Loucy (cell line): ENCODE results near the gene ATP8A2.

Experiments
- H2AFZ ChIP-seq: fragments of 200-600 bp; sonication (generic); 2 replicates; pipeline ENCODE4 v1.6.0; 2016; ENCODE audit warnings: antibody characterized with exemption, mild to moderate bottlenecking, low read length, moderate library complexity
- H3F3A ChIP-seq: fragments of 200-600 bp; 2 replicates; pipeline ENCODE4 v1.6.0; 2016; ENCODE audit warnings: antibody characterized with exemption, low read depth, mild to moderate bottlenecking
- H3K27me3 ChIP-seq: fragments of 200-600 bp; sonication (generic); 2 replicates; pipeline ENCODE4 v1.6.1; 2014; ENCODE audit warnings: low read length, mild to moderate bottlenecking; ENCODE audit not compliant: insufficient read depth, poor library complexity, severe bottlenecking
- H3K36me3 ChIP-seq: fragments of 200-600 bp; sonication (generic); 2 replicates; pipeline ENCODE4 v1.6.1; 2016; ENCODE audit warnings: low read length; ENCODE audit not compliant: insufficient read depth
- H3K4me1 ChIP-seq: fragments of 200-600 bp; sonication (generic); 2 replicates; pipeline ENCODE4 v1.5.1; 2014; ENCODE audit warnings: low read length, mild to moderate bottlenecking; ENCODE audit not compliant: insufficient read depth, poor library complexity, severe bottlenecking
- H3K4me2 ChIP-seq: fragments of 200-600 bp; sonication (generic); 2 replicates; pipeline ENCODE4 v1.6.0; 2014; ENCODE audit warnings: antibody characterized with exemption, low read length, low read depth, mild to moderate bottlenecking; ENCODE audit not compliant: poor library complexity, severe bottlenecking
- H3K4me3 ChIP-seq: fragments of 200-600 bp; sonication (generic); 2 replicates; pipeline ENCODE4 v1.5.1; 2014; ENCODE audit warnings: low read length, mild to moderate bottlenecking, mixed read lengths; ENCODE audit not compliant: poor library complexity, severe bottlenecking
- H3K79me2 ChIP-seq: fragments of 200-600 bp; sonication (generic); 2 replicates; pipeline ENCODE4 v1.6.1; 2014; ENCODE audit warnings: low read length; ENCODE audit not compliant: insufficient read depth
- H3K9ac ChIP-seq: fragments of 200-600 bp; sonication (generic); 2 replicates; pipeline ENCODE4 v1.6.0; 2014; ENCODE audit warnings: mild to moderate bottlenecking, low read depth, low read length, moderate library complexity; ENCODE audit not compliant: poor library complexity, severe bottlenecking
- H3K9me2 ChIP-seq: fragments of 200-600 bp; sonication (generic); replicated peaks from 2 replicates; pipeline ENCODE4 v1.6.1; 2016; ENCODE audit warnings: low read depth, low read length, mixed read lengths
- H3K9me3 ChIP-seq: fragments of 200-600 bp; sonication (generic); 2 replicates; pipeline ENCODE4 v1.6.1; 2014; ENCODE audit warnings: mild to moderate bottlenecking, antibody characterized with exemption, low read length, low read depth; ENCODE audit not compliant: insufficient read depth
- H4K20me1 ChIP-seq: fragments of 200-600 bp; sonication (generic); 2 replicates; pipeline ENCODE4 v1.6.0; 2014; ENCODE audit warnings: antibody characterized with exemption, low read length, mild to moderate bottlenecking; ENCODE audit not compliant: insufficient read depth, poor library complexity, severe bottlenecking
- CTCF ChIP-seq: fragments of 200-600 bp; sonication (generic); conservative IDR thresholded peaks from 2 replicates; pipeline ENCODE4 v1.5.1; 2014; ENCODE audit warnings: mild to moderate bottlenecking, antibody characterized with exemption, low read length
- EZH2phosphoT487 ChIP-seq: fragments of 200-600 bp; IDR thresholded peaks from 2 replicates; pipeline ENCODE4 v1.6.1; 2018; ENCODE audit warnings: antibody characterized with exemption, mild to moderate bottlenecking, moderate library complexity, borderline replicate concordance

ATP8A2 gene

GRCh38 chr13:25701304-25701703, 329.5 kb downstream of the ATP8A2 start:
- H2AFZ ChIP-seq: no peak overlapping the region
- TF ChIP-seq EZH2phosphoT487: no peak
- no peak for TF ChIP-seq CTCF
- no peaks in the 10 kb centered on the region for H3K9me3 ChIP-seq
- no peaks in the 10 kb centered on the region for H3K27me3 ChIP-seq
- no peaks in the 10 kb centered on the region for H4K20me1 ChIP-seq
- no peaks in the 10 kb centered on the region for H3K36me3 ChIP-seq
- no peak overlapping the region for H3K4me3 ChIP-seq
- H3K4me1 ChIP-seq: peaks cover 13% of the 10 kb centered on the region
- no peaks in the 10 kb centered on the region for H3K9me2 ChIP-seq
- no peaks in the 10 kb centered on the region for H3F3A ChIP-seq
- no peak overlapping the region for H3K4me2 ChIP-seq
- no peaks in the 10 kb centered on the region for H3K79me2 ChIP-seq
- H3K9ac ChIP-seq: no peak overlapping the region

DNA sequence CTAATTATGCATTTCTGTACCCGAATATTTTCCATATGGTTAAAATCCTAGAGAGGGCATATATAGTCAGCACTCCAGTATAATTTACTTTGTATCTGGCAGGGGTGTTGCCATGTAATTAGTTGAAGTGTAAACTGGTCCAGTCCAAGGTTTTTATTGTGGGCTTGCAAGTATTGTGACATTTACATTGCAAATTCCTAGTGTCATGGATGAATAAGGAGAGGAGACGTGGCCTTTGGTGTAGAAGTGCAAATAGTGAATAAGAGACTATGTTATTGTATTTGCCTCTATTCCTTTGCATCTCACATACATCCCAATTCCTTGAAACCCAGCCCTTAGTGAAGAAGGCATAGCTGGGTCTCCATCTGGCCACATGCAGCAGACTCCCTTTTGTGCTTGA, 330.6 kb downstream of the ATP8A2 start:
- H3K79me2 ChIP-seq: no peaks in the 10 kb centered on the region
- H3K4me1 ChIP-seq: peaks cover 13% of the 10 kb centered on the region
- H4K20me1 ChIP-seq: no peaks in the 10 kb centered on the region
- H3K9ac ChIP-seq: no peak overlapping the region
- H3F3A ChIP-seq: no peaks in the 10 kb centered on the region
- H3K4me2 ChIP-seq: no peak overlapping the region
- H3K4me3 ChIP-seq: no peak overlapping the region
- H2AFZ ChIP-seq: no peak overlapping the region
- H3K9me3 ChIP-seq: no peaks in the 10 kb centered on the region
- no peak for TF ChIP-seq EZH2phosphoT487
- TF ChIP-seq CTCF: no peak
- no peaks in the 10 kb centered on the region for H3K27me3 ChIP-seq
- no peaks in the 10 kb centered on the region for H3K9me2 ChIP-seq
- no peaks in the 10 kb centered on the region for H3K36me3 ChIP-seq

GRCh38 chr13:25707726-25708125, 336.0 kb downstream of the ATP8A2 start:
- no peaks in the 10 kb centered on the region for H3F3A ChIP-seq
- no peaks in the 10 kb centered on the region for H3K27me3 ChIP-seq
- no peaks in the 10 kb centered on the region for H3K9me2 ChIP-seq
- TF ChIP-seq CTCF (no peak), EZH2phosphoT487 (no peak)
- H3K4me2 ChIP-seq: no peak overlapping the region
- H3K4me3 ChIP-seq: no peak overlapping the region
- H3K9me3 ChIP-seq: no peaks in the 10 kb centered on the region
- H3K4me1 ChIP-seq: peaks cover 16% of the 10 kb centered on the region
- no peak overlapping the region for H2AFZ ChIP-seq
- H3K79me2 ChIP-seq: no peaks in the 10 kb centered on the region
- no peak overlapping the region for H3K9ac ChIP-seq
- no peaks in the 10 kb centered on the region for H4K20me1 ChIP-seq
- H3K36me3 ChIP-seq: no peaks in the 10 kb centered on the region
